GM18511 (cell line): ENCODE results near the gene HOXD1.

Experiments used
- ATAC-seq: cut with Tn5 transposase; IDR thresholded peaks from one replicate; pipeline ENCODE4 v1.9.1; 2021; ENCODE audit warnings: mild to moderate bottlenecking, moderate library complexity; ENCODE audit not compliant: unreplicated experiment

Gene HOXD1

DNA sequence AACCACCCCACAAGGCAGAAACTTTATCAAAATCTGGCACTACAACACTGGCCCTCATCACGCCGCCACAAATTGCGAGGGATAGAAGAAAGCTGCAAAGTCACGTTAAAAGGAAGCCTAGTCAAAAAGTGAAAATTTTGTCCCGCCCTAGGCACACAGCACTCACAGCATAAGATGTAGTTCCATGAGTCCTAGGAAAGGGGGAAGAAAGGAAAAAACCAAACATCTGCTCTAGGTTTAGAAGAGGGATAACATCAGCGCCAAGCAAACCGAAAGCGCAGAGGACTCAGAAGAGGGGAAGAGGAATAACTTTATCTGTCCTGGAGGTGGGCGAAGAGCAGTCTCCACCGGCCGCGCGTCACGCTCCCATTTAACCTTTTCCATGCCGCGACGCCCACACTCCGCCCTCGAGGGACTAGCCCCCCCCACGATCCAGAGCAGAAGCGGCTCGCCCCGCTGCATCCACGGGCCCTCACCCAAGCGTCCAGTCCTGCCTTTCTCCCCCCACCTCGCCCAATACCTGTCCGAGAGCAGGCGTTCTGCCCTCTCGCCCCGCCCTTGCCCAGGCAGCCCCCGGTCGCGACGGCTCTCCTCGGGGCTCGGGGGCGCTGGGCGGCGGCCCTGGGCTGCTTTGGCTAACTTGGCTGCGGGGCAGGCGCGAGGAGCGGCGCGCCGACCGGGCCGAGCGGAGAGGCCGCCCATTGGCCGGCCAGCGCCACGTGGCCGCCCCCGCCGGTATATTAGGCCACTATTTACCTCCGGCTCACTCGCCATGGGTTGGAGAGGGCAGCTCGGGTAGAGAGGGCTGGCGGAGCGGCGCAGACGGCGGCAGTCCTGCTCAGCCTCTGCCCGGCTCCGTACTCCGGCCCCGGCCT, at the start of gene HOXD1:
Gene HOXD1, plus strand, starts transcription at position 770 of the 875 bp plus-strand sequence. CDS start 134 bp downstream, outside the sequence.
- ATAC-seq = peak; percentile 61

GRCh38 chr2:176138923-176139660, 49.4 kb upstream of the HOXD1 start:
- no peak for ATAC-seq

DNA sequence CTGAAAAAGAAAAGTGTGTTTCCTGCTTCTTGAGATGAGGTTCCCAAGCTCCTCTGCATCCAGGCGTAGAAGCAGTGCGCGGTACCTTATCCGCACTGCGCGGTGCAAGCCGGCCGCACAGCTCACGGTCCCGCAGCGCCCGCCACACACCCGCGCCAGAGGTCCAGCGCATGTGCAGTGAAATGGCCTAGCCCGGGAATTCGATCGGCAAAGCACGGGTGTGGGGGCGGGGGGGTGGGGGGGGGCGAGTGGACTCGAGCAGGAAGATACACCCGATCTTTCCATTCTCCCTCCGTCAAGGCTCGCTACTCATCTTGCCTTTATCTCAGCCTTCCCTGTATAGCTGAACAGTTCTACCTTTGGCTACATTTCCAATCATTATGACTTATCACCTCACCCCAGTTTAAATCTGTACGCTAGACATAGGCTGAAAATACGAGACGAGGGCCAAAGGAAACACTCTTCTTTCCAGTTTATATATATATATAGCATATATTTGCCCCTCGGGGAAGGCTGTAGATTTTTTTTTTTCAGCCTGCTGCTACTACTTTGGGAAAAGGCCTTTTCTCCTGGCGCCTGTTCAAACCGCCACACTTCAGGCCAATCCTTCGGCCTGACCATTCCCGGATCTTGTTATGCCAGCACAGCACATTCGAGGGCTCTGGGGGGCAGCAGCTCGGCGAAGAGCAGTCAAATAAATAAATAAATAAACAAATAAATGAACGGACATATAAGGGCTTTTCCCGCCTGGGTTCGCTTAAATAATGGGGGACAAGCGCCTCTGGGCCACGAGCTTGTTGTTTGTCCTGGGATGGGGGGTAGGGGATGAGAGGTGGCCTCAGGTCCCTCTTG, 48.6 kb upstream of the HOXD1 start:
- no peak for ATAC-seq

GRCh38 chr2:176140513-176141317, 47.8 kb upstream of the HOXD1 start:
- peak; percentile 96 for ATAC-seq

- ATAC-seq = no peak
Observed at GRCh38 chr2:176142281-176142680, 46.2 kb upstream of the HOXD1 start.

GRCh38 chr2:176145085-176145969, 43.1 kb upstream of the HOXD1 start:
- no peak for ATAC-seq

DNA sequence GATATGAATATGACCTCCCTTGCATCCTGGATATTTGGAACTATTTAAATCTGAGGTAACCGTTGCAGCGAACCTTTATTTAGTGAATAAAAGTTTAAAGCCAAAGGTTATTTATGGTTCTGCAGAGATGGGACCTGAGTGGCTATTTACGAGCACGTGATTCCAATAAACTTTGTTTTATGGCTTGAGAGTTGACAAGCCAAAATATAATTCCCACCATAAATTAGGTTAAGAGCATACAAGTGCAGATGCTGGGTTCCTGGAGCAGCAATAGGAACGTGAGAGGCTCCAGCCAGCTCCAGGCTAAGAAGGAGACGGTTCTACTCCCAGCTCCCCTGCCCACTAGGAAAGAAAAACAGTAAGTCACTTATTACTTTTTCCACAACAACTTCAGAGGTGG, 42.4 kb upstream of the HOXD1 start:
- no peak for ATAC-seq

DNA sequence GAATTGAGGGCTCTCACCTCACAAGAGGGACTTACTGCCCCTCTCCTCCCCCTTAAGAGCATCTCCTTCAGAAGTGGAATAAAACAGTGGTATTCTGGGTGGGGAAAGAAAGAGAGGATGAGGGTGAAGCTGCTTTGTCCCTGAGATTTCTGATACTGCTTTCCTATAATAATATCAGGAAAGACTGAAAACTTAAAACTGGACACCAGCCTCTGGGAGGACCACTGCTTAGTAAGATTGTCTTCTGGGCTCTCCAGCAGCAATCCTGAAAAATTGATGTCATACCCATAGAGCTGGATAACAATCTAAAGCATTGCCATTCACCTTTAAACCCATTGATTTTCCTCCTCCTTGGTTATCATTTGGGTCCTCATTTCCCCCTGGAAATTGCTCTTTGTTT, 41.8 kb upstream of the HOXD1 start:
- ATAC-seq = no peak

DNA sequence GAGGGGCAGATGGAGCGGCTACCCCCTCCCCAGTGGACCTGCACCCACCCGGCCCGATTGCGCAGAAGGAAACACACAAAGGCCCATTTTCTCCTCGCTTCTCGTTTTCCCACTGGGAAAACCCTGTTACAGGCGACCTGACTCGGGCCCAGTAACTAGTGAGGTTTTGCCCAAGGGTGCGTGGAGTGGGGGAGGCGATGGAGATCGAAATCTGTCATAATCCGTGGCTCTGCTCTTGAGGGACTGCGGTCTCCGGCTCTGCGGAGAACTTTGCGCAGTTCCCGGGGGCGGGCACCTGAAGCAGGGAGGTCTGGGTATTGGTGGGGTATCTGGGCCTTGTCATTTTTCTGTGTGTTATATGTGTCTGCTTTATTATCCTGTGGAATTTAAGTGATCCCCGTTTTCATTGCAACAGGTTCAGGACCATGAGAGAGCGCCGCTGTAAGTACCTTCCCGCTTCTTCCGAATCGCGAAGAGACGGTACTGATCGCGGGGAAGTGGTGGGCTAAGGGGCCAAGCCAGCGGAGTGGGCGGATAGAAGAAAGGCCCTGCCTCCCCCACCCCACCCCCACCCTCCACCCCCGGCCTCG, 41.2 kb upstream of the HOXD1 start:
- no peak for ATAC-seq

DNA sequence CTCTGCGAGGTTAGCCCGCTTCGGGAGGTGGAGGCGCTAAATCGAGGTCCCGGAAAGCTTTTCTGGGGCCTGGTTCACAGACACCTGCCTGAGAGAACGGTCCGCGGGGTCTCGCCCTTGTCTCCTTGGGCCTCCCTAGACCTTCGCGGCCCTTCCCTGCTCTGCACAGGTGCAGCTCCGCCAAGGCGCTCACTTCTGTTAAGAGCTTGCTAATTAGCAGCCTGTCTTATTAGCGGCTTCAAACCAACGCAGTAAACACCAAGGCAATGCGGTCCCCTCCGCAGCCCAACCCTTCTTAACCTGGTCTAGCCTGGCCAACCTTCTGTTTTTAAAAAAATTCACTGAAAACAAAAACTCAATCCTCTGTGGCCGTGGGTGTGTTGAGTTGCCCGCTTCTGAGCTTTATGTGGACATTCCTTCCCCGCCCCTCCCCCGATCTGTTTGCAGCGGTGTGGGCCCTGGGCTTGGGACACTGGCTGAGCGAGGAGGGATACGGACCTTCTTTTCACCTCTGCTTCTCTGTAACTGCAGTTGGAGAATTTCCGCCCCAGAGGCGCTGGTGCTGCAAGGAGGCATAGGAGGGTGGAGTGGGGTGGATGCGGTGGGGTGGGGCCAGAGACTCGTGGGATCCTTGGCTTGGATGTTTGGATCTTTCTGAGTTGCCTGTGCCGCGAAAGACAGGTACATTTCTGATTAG, 40.5 kb upstream of the HOXD1 start:
- no peak for ATAC-seq

DNA sequence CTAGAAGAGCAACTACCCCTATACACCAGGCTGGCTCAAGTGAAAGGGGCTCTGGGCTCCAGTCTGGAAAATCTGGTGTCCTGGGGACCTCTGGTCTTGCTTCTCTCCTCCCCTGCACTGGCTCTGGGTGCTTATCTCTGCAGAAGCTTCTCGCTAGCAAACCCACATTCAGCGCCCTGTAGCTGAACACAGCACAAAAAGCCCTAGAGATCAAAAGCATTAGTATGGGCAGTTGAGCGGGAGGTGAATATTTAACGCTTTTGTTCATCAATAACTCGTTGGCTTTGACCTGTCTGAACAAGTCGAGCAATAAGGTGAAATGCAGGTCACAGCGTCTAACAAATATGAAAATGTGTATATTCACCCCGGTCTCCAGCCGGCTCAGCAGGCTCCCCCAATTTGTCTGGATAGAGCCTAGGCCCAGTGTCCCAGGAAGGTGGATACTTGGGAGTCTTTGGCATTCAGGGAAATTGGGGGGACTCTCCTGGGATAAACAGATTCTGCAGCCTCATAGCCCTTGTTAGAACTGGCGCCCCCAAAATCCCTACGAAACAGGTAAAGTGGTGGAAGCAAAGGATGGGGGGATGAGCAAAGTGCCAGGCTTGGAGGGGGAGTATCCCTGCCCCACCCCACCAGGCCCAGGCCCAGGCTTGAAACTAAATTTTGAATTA, 39.6 kb upstream of the HOXD1 start:
- ATAC-seq = no peak

DNA sequence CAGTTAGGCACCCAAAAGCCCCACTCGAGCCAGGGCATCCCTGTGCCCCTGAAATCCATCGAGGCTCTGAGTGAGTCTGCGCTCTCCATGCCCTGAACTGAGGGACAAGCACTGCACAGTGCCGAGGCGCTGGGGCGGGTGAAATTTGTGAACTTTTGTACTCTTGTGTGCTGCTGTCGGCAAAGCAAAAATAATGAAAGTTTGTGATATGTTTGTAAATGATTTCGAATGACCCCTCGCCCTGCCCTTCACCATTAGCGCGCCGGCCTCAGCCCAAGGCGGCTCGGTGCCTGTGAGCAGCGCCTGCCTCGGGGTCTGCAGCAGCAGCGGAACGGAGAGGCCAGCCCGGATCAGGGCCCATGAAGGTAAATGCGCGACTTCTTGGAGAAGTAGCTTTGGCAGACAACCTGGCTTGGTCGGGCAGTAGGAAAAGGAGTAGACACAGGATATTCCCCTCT, 39.0 kb upstream of the HOXD1 start:
- ATAC-seq = no peak

DNA sequence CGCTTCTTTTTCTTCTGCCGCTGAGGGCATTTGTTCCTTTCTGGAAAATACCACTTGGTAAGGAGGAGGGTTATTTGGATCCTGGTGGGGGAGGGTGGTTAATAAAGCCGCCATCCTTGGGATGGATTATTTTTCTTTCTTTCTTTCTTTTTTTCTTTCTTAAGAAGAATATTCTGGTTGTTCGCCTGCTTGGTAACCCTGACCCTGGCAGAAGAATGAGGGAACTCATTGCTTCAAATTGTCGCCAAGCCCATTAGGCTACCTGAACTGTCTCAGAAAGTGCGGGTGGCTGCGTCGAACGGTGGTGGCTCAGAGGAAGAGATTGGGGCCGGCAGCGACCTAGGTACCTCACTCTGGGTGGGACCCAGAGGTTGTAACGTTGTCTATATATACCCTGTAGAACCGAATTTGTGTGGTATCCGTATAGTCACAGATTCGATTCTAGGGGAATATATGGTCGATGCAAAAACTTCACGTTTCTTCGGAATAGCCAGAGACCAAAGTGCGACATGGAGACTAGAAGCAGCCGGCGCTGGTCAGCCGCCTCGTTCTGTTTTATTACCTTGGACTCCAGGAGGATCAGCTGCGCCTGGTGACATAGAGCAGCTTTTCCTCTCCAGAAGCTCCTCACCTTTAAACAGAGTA, 38.4 kb upstream of the HOXD1 start:
- no peak for ATAC-seq

DNA sequence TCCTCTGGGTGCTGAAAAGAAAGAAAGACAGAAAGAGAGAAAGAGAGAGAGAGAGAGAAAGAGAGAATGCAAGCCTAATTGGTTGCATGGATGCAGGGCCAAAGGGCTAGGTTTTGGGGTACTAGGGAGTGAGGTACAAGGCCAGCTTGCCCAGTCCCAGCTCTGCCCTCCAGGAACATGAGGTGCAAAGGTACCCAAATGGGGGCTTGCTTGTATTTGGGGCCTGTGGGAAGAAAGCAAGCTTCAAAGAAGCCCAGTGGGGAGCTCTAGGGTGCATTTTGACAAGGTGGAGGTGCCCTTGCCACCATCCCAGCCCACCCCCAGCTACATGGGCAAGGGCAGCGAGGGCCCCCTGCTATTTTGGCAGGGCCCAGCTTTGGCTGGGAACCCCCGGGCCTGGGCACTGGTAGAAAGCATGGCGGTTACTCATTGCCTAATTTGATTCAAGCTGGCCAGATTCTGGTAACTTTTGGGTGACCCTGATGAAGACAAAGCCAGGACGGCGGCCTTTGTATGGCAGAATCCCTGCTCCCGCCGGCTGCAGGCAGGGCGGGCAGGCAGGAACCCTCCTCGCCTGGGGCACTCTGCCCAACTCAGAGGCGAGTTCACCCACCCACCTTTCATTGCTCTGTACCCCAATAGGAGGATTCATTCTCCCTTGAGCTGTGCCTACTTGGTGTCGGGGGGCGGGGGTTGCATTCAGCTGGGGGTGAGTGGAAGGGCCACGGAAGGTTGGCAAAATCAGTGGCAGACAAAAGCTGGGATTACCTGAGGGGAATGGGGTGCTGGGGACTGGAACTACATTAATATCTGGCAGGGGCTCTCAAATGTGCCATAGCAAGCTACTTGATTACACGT, 37.7 kb upstream of the HOXD1 start:
- no peak for ATAC-seq

GRCh38 chr2:176151442-176152287, 36.8 kb upstream of the HOXD1 start, which contains the start of gene HOXD4:
Gene HOXD4, plus strand, starts transcription at chr2:176151550. Its CDS starts 84 bp downstream, at chr2:176151634.
- ATAC-seq = no peak
